Measurements from ENCODE around the gene NUDT6.

GRCh38 chr4:122861172-122861943 lies 61.0 kb downstream of the NUDT6 start:
- TF ChIP-seq, protein P1, sequence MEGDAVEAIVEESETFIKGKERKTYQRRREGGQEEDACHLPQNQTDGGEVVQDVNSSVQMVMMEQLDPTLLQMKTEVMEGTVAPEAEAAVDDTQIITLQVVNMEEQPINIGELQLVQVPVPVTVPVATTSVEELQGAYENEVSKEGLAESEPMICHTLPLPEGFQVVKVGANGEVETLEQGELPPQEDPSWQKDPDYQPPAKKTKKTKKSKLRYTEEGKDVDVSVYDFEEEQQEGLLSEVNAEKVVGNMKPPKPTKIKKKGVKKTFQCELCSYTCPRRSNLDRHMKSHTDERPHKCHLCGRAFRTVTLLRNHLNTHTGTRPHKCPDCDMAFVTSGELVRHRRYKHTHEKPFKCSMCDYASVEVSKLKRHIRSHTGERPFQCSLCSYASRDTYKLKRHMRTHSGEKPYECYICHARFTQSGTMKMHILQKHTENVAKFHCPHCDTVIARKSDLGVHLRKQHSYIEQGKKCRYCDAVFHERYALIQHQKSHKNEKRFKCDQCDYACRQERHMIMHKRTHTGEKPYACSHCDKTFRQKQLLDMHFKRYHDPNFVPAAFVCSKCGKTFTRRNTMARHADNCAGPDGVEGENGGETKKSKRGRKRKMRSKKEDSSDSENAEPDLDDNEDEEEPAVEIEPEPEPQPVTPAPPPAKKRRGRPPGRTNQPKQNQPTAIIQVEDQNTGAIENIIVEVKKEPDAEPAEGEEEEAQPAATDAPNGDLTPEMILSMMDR (conservative IDR thresholded peaks at IDR 0.05): no peak
- TF ChIP-seq ZFX (IDR thresholded peaks at IDR 0.05): no peak
